HCT116 (cell line): ENCODE data around the gene DGKB. TPM values are rescaled to one million over a fixed set of nuclear protein-coding genes. Genes with fewer than 3 reads are reported as not detected.

Source experiments
- ATAC-seq: fragments of 200-7000 bp; cut with Tn5 transposase; 2 replicates; pipeline ENCODE4 v1.9.1; 2020; ENCODE audit warnings: mild to moderate bottlenecking, moderate library complexity
- BruUV-seq: library from RNA; stranded (reverse); fragments of 400-500 nt; replicated peaks from 2 replicates; lab custom pipeline; 2021; lab: Mats Ljungman, UMichigan
- CTCF ChIA-PET: fragments of 300-600 bp; sonication (Branson Sonifier 250); formaldehyde crosslinking; loops from one replicate; lab custom pipeline; 2021; ENCODE audit warnings: antibody characterized with exemption; lab: Charles Lee
- POLR2A ChIA-PET: fragments of 300-600, 350-600 bp; sonication (Branson Sonifier 250); formaldehyde crosslinking; loops from one replicate; lab custom pipeline; 2021; ENCODE audit warnings: antibody characterized with exemption; lab: Charles Lee
- RAD21 ChIA-PET, 2 experiments: fragments of 300-600 bp; sonication (Branson Sonifier 250); formaldehyde crosslinking; loops; one replicate each; lab custom pipeline; 2023; ENCODE audit warnings: low total read pairs in 2 of 2; ENCODE audit not compliant: uncharacterized antibody in 2 of 2, unreplicated experiment in 2 of 2, low non-redundant PET in 1 of 2; lab: Charles Lee
- DNase-seq: peaks from one replicate; pipeline ENCODE4 v3.0.0-alpha.2; 2010; ENCODE audit warnings: low read depth, low spot score
- H2AFZ ChIP-seq: fragments of 200-600 bp; shearing (Covaris generic), sonication (generic); 2 replicates; pipeline ENCODE4 v1.6.1; 2017; ENCODE audit warnings: low read depth, mixed run types, mixed read lengths, antibody characterized with exemption, low read length; ENCODE audit not compliant: poor library complexity, severe bottlenecking
- H3K27ac ChIP-seq: 2 replicates; pipeline ENCODE4 v1.5.1; 2012; ENCODE audit warnings: low read depth, low read length
- H3K27me3 ChIP-seq: fragments of 200-600 bp; sonication (generic); 2 replicates; pipeline ENCODE4 v1.6.1; 2016; ENCODE audit warnings: mixed run types, low read length, mixed read lengths; ENCODE audit not compliant: insufficient read depth
- H3K36me3 ChIP-seq, 2 experiments: fragments of 200-500 bp in 1 of 2; fragments of 200-600 bp in 1 of 2; sonication (Bioruptor generic) in 1 of 2; sonication (generic) in 1 of 2; 2 replicates each; pipeline versions ENCODE4 v1.5.1 to v1.6.1; 2014 to 2016; ENCODE audit warnings: low read length in 2 of 2, inconsistent platforms in 1 of 2, mixed read lengths in 1 of 2, mixed run types in 1 of 2; ENCODE audit not compliant: insufficient read depth in 2 of 2, control insufficient read depth in 1 of 2
- H3K4me1 ChIP-seq, 2 experiments: fragments of 200-600 bp in 1 of 2; sonication (generic) in 1 of 2; 2 replicates each; pipeline versions ENCODE4 v1.5.1 to v1.6.1; 2012 to 2017; ENCODE audit warnings: low read length in 2 of 2, inconsistent platforms in 1 of 2, mild to moderate bottlenecking in 1 of 2, mixed read lengths in 1 of 2, mixed run types in 1 of 2, moderate library complexity in 1 of 2; ENCODE audit not compliant: insufficient read depth in 2 of 2, control insufficient read depth in 1 of 2
- H3K4me2 ChIP-seq: fragments of 200-600 bp; sonication (generic); 2 replicates; pipeline ENCODE4 v1.6.1; 2017; ENCODE audit warnings: mixed run types, low read length, mixed read lengths
- H3K4me3 ChIP-seq, 2 experiments: fragments of 200-600 bp in 1 of 2; sonication (generic) in 1 of 2; replicated peaks in 1 of 2; 2 replicates each; pipeline ENCODE4 v1.5.1; 2011 to 2016; ENCODE audit warnings: low read length in 2 of 2, control low read depth in 1 of 2, low read depth in 1 of 2, mild to moderate bottlenecking in 1 of 2, mixed read lengths in 1 of 2, mixed run types in 1 of 2
- H3K79me2 ChIP-seq: fragments of 200-600 bp; sonication (generic); 2 replicates; pipeline ENCODE4 v1.6.1; 2017; ENCODE audit warnings: mild to moderate bottlenecking, mixed run types, low read length, moderate library complexity, mixed read lengths; ENCODE audit not compliant: insufficient read depth
- H3K9ac ChIP-seq: fragments of 200-600 bp; sonication (generic); 2 replicates; pipeline ENCODE4 v1.6.1; 2016; ENCODE audit warnings: low read length, mixed read lengths
- H3K9me2 ChIP-seq: fragments of 200-600 bp; sonication (generic), shearing (Covaris generic); 2 replicates; pipeline ENCODE4 v1.6.1; 2017; ENCODE audit warnings: mixed run types, mild to moderate bottlenecking, moderate library complexity; ENCODE audit not compliant: insufficient read depth
- H3K9me3 ChIP-seq, 2 experiments: fragments of 200-500 bp in 1 of 2; fragments of 200-600 bp in 1 of 2; sonication (Bioruptor generic) in 1 of 2; sonication (generic) in 1 of 2; 2 replicates each; pipeline ENCODE4 v1.6.1; 2014 to 2017; ENCODE audit warnings: low read length in 2 of 2, mixed read lengths in 2 of 2, inconsistent platforms in 1 of 2, low read depth in 1 of 2, mild to moderate bottlenecking in 1 of 2, mixed run types in 1 of 2, moderate library complexity in 1 of 2; ENCODE audit not compliant: control insufficient read depth in 1 of 2, insufficient read depth in 1 of 2
- H4K20me1 ChIP-seq: fragments of 200-600 bp; sonication (generic), shearing (Covaris generic); 2 replicates; pipeline ENCODE4 v1.6.1; 2017; ENCODE audit warnings: mixed run types, mild to moderate bottlenecking, moderate library complexity; ENCODE audit not compliant: insufficient read depth
- CBX3 ChIP-seq: IDR thresholded peaks from 2 replicates; pipeline ENCODE4 v1.6.1; 2012; ENCODE audit warnings: low read depth
- CEBPB ChIP-seq: IDR thresholded peaks from 2 replicates; pipeline ENCODE4 v1.6.1; 2012; ENCODE audit warnings: low read depth
- CTCF ChIP-seq, 3 experiments: fragments of 200-600 bp in 1 of 3; sonication (generic) in 1 of 3; IDR thresholded peaks in 2 of 3; conservative IDR thresholded peaks in 1 of 3; 2 replicates each; pipeline ENCODE4 v1.5.1; 2012 to 2017; ENCODE audit warnings: low read depth in 2 of 3, low read length in 2 of 3, antibody characterized with exemption in 1 of 3, borderline replicate concordance in 1 of 3, control low read depth in 1 of 3, mild to moderate bottlenecking in 1 of 3, mixed read lengths in 1 of 3, mixed run types in 1 of 3, moderate library complexity in 1 of 3; ENCODE audit not compliant: insufficient read depth in 1 of 3
- FOSL1 ChIP-seq: IDR thresholded peaks from 2 replicates; pipeline ENCODE4 v1.6.1; 2012; ENCODE audit warnings: low read depth
- JUND ChIP-seq: IDR thresholded peaks from 2 replicates; pipeline ENCODE4 v1.6.1; 2012
- MAX ChIP-seq: IDR thresholded peaks from 2 replicates; pipeline ENCODE4 v1.6.1; 2012
- POLR2AphosphoS5 ChIP-seq: IDR thresholded peaks from 2 replicates; pipeline ENCODE4 v1.6.1; 2011; ENCODE audit warnings: mild to moderate bottlenecking, low read depth, low read length, moderate library complexity
- RAD21 ChIP-seq: IDR thresholded peaks from 2 replicates; pipeline ENCODE4 v1.6.1; 2012; ENCODE audit warnings: low read depth, mild to moderate bottlenecking
- REST ChIP-seq: IDR thresholded peaks from 2 replicates; pipeline ENCODE4 v1.6.1; 2012; ENCODE audit warnings: low read depth
- SIN3A ChIP-seq: IDR thresholded peaks from 2 replicates; pipeline ENCODE4 v1.6.1; 2012; ENCODE audit warnings: low read depth
- SP1 ChIP-seq: IDR thresholded peaks from 2 replicates; pipeline ENCODE4 v1.6.1; 2012; ENCODE audit warnings: low read depth
- TCF7L2 ChIP-seq: IDR thresholded peaks from 2 replicates; pipeline ENCODE4 v1.7.0; 2011; ENCODE audit warnings: borderline replicate concordance, inconsistent platforms; ENCODE audit not compliant: insufficient read depth, insufficient read length; ENCODE audit errors: extremely low read depth
- ZFX ChIP-seq: fragments of 450-650 bp; IDR thresholded peaks from 2 replicates; pipeline ENCODE4 v1.6.1; 2017
- intact Hi-C: fragments of 100-400 bp; cut with micrococcal nuclease; formaldehyde crosslinking; loops from 2 replicates; pipeline ENCODE4 v1.10.0; 2022
- total RNA-seq: library from RNA; stranded (reverse); gene quantifications from one replicate; pipeline ENCODE4 v1.2.1, GENCODE V29; 2021; ENCODE audit not compliant: unreplicated experiment
- TF ChIP-seq, protein P1 (sequence below): IDR thresholded peaks from 2 replicates; pipeline ENCODE4 v1.6.1; 2011; ENCODE audit warnings: mild to moderate bottlenecking, low read length, moderate library complexity; ENCODE audit not compliant: insufficient replicate concordance; ENCODE audit errors: extremely low read depth

The DGKB gene
- total RNA-seq, 1 experiment from 2014 or later, result 0.05 TPM

DNA sequence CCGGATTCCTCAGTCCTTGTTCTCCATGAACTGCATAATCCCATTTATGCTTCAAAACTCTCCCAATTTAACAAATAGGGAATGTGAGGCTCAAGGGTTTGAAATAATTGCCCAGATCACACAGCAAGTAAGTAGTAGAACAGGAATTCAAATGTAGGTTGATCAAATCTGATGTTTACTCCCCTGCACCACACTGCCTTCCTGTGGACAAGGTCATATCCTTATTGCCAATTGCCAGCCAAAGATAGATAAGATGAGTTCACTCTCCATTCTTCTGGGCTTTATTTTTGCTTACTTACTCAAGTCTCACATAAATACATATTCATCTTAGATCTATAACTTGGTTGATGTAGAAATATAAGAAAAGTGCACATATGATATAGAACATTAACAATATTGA, 477.9 kb downstream of the DGKB start:
- intact Hi-C loops, result no loop called here
- ChIA-PET CTCF (no interaction called here), RAD21 (no interaction called here), POLR2A (no interaction called here)
- H4K20me1 ChIP-seq, result no peaks in the 10 kb centered on the region
- H3K9me3 ChIP-seq, result no peaks in the 10 kb centered on the region
- H3K4me3 ChIP-seq, result no peak overlapping the region
- DNase-seq (no peak), ATAC-seq (no peak)
- H3K4me1 ChIP-seq, result no peaks in the 10 kb centered on the region
- H3K27me3 ChIP-seq, result no peaks in the 10 kb centered on the region
- H3K36me3 ChIP-seq, result no peaks in the 10 kb centered on the region
- no peak overlapping the region for H2AFZ ChIP-seq
- no TSS peak for BruUV-seq
- H3K4me2 ChIP-seq, result no peak overlapping the region
- no peak overlapping the region for H3K27ac ChIP-seq
- H3K9ac ChIP-seq, result no peak overlapping the region
- no peaks in the 10 kb centered on the region for H3K79me2 ChIP-seq
- no peak for TF ChIP-seq FOSL1
- TF ChIP-seq RAD21, result peak; percentile 22; the same call in 1 of the 2 replicates
- TF ChIP-seq CTCF (IDR thresholded peaks at IDR 0.05 in 2 of 3, conservative IDR thresholded peaks at IDR 0.05 in 1 of 3; ENCODE audit: borderline replicate concordance in 1 of 3, insufficient read depth in 1 of 3, low read depth in 2 of 3, low read length in 2 of 3), result 0 out of 6 replicates have a peak, but pooled peaks of 1 of the 3 experiments have one; percentile 11
- TF ChIP-seq CBX3, result no peak
- H3K9me2 ChIP-seq, result no peaks in the 10 kb centered on the region

DNA sequence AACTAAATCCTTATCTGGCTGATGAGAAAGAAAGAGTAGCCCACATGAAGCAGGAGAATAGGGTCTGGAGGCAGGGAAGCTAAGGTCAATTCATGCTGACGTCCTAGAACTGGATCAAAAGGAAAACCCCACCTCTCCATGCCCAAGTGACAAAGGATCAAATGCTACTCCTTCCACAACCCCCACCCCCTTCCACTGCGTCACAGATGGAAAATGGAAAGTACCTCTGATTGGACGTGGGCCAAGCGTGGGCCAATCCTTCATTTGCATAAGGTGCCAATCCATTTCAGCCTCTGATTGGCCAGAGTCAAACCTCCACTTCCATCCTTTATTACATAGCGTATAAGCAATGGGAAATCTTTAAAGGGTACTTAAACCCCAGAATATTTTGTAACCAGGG, 481.8 kb downstream of the DGKB start:
- Histone ChIP-seq H2AFZ (no peak overlapping the region), H3K36me3 (no peaks in the 10 kb centered on the region), H3K4me3 (no peak overlapping the region), H3K9me3 (no peaks in the 10 kb centered on the region), H3K27me3 (no peaks in the 10 kb centered on the region), H3K4me1 (no peaks in the 10 kb centered on the region), H3K9ac (no peak overlapping the region), H3K4me2 (no peak overlapping the region), H3K27ac (no peak overlapping the region), H3K79me2 (no peaks in the 10 kb centered on the region), H3K9me2 (no peaks in the 10 kb centered on the region), H4K20me1 (no peaks in the 10 kb centered on the region)
- POLR2A ChIA-PET, result no interaction called here
- no peak for DNase-seq
- BruUV-seq, result no TSS peak
- ATAC-seq, result no peak
- CTCF ChIA-PET, result no interaction called here
- intact Hi-C loops, result no loop called here
- RAD21 ChIA-PET, result no interaction called here
- TF ChIP-seq TCF7L2 (no peak), CEBPB (no peak), POLR2AphosphoS5 (no peak), FOSL1 (no peak), ZFX (no peak), RAD21 (no peak), SP1 (no peak), REST (no peak), MAX (no peak), JUND (no peak), SIN3A (no peak)
- TF ChIP-seq, protein P1, sequence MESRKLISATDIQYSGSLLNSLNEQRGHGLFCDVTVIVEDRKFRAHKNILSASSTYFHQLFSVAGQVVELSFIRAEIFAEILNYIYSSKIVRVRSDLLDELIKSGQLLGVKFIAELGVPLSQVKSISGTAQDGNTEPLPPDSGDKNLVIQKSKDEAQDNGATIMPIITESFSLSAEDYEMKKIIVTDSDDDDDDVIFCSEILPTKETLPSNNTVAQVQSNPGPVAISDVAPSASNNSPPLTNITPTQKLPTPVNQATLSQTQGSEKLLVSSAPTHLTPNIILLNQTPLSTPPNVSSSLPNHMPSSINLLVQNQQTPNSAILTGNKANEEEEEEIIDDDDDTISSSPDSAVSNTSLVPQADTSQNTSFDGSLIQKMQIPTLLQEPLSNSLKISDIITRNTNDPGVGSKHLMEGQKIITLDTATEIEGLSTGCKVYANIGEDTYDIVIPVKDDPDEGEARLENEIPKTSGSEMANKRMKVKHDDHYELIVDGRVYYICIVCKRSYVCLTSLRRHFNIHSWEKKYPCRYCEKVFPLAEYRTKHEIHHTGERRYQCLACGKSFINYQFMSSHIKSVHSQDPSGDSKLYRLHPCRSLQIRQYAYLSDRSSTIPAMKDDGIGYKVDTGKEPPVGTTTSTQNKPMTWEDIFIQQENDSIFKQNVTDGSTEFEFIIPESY, result no peak
